Endothelial cell of umbilical vein (primary cell): ENCODE results near the gene ADSL. TPM values are rescaled to one million over a fixed set of nuclear protein-coding genes. Genes with fewer than 3 reads are reported as not detected.

Experiments used
- BruUV-seq: library from RNA; stranded (reverse); fragments of 400-500 nt; replicated peaks from 2 replicates; lab custom pipeline; 2021; lab: Mats Ljungman, UMichigan
- CTCF ChIA-PET: fragments of 300-600, 350-600 bp; sonication (Branson Sonifier 250); formaldehyde crosslinking; loops from one replicate; lab custom pipeline; 2021; ENCODE audit warnings: antibody characterized with exemption, inconsistent platforms; lab: Charles Lee
- POLR2A ChIA-PET: fragments of 300-600, 350-600 bp; sonication (Branson Sonifier 250); formaldehyde crosslinking; loops from one replicate; lab custom pipeline; 2021; ENCODE audit warnings: antibody characterized with exemption, inconsistent platforms; lab: Charles Lee
- DNase-seq: peaks from one replicate; pipeline ENCODE4 v3.0.0-alpha.2; 2011; ENCODE audit warnings: low read depth, low spot score
- FAIRE-seq: peaks from 2 replicates; lab custom pipeline; 2011; peaks lifted over from hg19 to GRCh38; lab: Jason Lieb, UNC
- H2AFZ ChIP-seq: 2 replicates; pipeline ENCODE4 v1.6.0; 2012; ENCODE audit warnings: low read depth, low read length, control low read depth, inconsistent platforms
- H3K27ac ChIP-seq: 2 replicates; pipeline ENCODE4 v1.5.1; 2011; ENCODE audit warnings: low read depth, mild to moderate bottlenecking, control low read depth, low read length, moderate library complexity; ENCODE audit not compliant: insufficient read depth
- H3K27me3 ChIP-seq, 2 experiments: 2 replicates each; pipeline versions ENCODE4 v1.6.0 to v1.6.1; 2011; ENCODE audit warnings: low read length in 2 of 2, mixed read lengths in 1 of 2; ENCODE audit not compliant: control insufficient read depth in 2 of 2, insufficient read depth in 2 of 2
- H3K36me3 ChIP-seq, 2 experiments: 2 replicates in 1 of 2; 3 replicates in 1 of 2; pipeline ENCODE4 v1.5.1; 2011; ENCODE audit warnings: low read length in 2 of 2, mild to moderate bottlenecking in 1 of 2, moderate library complexity in 1 of 2; ENCODE audit not compliant: control insufficient read depth in 2 of 2, insufficient read depth in 2 of 2; ENCODE audit errors: extremely low read depth in 1 of 2
- H3K4me1 ChIP-seq: 3 replicates; pipeline ENCODE4 v1.5.1; 2011; ENCODE audit warnings: mild to moderate bottlenecking, low read length; ENCODE audit not compliant: control insufficient read depth, insufficient read depth; ENCODE audit errors: extremely low read depth
- H3K4me2 ChIP-seq: 2 replicates; pipeline ENCODE4 v1.6.1; 2011; ENCODE audit warnings: low read length, control low read depth, mixed read lengths; ENCODE audit not compliant: insufficient read depth
- H3K4me3 ChIP-seq, 3 experiments: fragments of 200-600 bp in 1 of 3; sonication (generic), shearing (Covaris generic) in 1 of 3; replicated peaks in 1 of 3; 2 replicates each; pipeline ENCODE4 v1.5.1; 2011 to 2016; ENCODE audit warnings: control low read depth in 3 of 3, low read length in 3 of 3, mild to moderate bottlenecking in 2 of 3, inconsistent platforms in 1 of 3, low read depth in 1 of 3, moderate library complexity in 1 of 3; ENCODE audit not compliant: insufficient read depth in 1 of 3
- H3K79me2 ChIP-seq: 2 replicates; pipeline ENCODE4 v1.6.0; 2012; ENCODE audit warnings: low read length, inconsistent platforms; ENCODE audit not compliant: control insufficient read depth, insufficient read depth
- H3K9ac ChIP-seq: replicated peaks from 2 replicates; pipeline ENCODE3; 2011; ENCODE audit warnings: low read length, control low read depth; ENCODE audit not compliant: insufficient read depth; ENCODE audit errors: extremely low read depth
- H3K9me1 ChIP-seq: replicated peaks from 3 replicates; pipeline ENCODE4 v1.6.0; 2011; ENCODE audit warnings: mild to moderate bottlenecking, low read length; ENCODE audit not compliant: control insufficient read depth, insufficient read depth; ENCODE audit errors: extremely low read depth
- H3K9me3 ChIP-seq: replicated peaks from 2 replicates; pipeline ENCODE4 v1.5.1; 2012; ENCODE audit warnings: low read length, inconsistent platforms; ENCODE audit not compliant: control insufficient read depth, insufficient read depth
- H4K20me1 ChIP-seq: replicated peaks from 2 replicates; pipeline ENCODE3; 2011; ENCODE audit warnings: mild to moderate bottlenecking, low read length; ENCODE audit not compliant: control insufficient read depth, insufficient read depth; ENCODE audit errors: extremely low read depth
- EZH2 ChIP-seq: IDR thresholded peaks from 2 replicates; pipeline ENCODE4 v1.6.1; 2012; ENCODE audit warnings: borderline replicate concordance, low read depth, mild to moderate bottlenecking, moderate library complexity, low read length, inconsistent platforms; ENCODE audit not compliant: severe bottlenecking
- FOS ChIP-seq: IDR thresholded peaks from 2 replicates; pipeline ENCODE4 v1.6.1; 2011; ENCODE audit warnings: mild to moderate bottlenecking, low read length, moderate library complexity, borderline replicate concordance; ENCODE audit not compliant: insufficient read depth
- GATA2 ChIP-seq: IDR thresholded peaks from 2 replicates; pipeline ENCODE4 v1.7.0; 2011; ENCODE audit warnings: low read depth, mild to moderate bottlenecking, moderate library complexity, mixed read lengths, low read length; ENCODE audit not compliant: insufficient read length, insufficient read depth
- JUN ChIP-seq: IDR thresholded peaks from 2 replicates; pipeline ENCODE4 v1.6.1; 2011; ENCODE audit warnings: borderline replicate concordance, low read depth; ENCODE audit not compliant: insufficient read length, insufficient read depth
- MYC ChIP-seq: IDR thresholded peaks from one replicate; pipeline ENCODE4 v1.6.1; 2011; ENCODE audit warnings: mild to moderate bottlenecking, low read depth, low read length
- POLR2A ChIP-seq: IDR thresholded peaks from 2 replicates; pipeline ENCODE4 v1.6.1; 2012; ENCODE audit warnings: low read depth, mild to moderate bottlenecking, control low read depth, low read length
- POLR2AphosphoS5 ChIP-seq: IDR thresholded peaks from 2 replicates; pipeline ENCODE4 v1.6.1; 2012; ENCODE audit warnings: low read depth, mild to moderate bottlenecking, control low read depth, low read length, moderate library complexity; ENCODE audit not compliant: insufficient read depth
- dilution Hi-C: fragments of 300-500 bp; cut with MboI; formaldehyde crosslinking; loops from one replicate; pipeline ENCODE4 v1.15.0; 2019; ENCODE audit warnings: low sequenced_read_pairs; ENCODE audit not compliant: extremely low pct_ligation_motif_present
- intact Hi-C: fragments of 100-400 bp; cut with micrococcal nuclease; formaldehyde crosslinking; loops from one replicate; pipeline ENCODE4 v1.10.0; 2022
- polyA plus RNA-seq, 4 experiments: library from polyadenylated mRNA; depleted of rRNA in 3 of 4; stranded (reverse) in 3 of 4; unstranded in 1 of 4; fragments of >200 nt; gene quantifications; 2 replicates each; pipeline versions ENCODE4 v1.2.1 to v1.2.3, GENCODE V29; 2011 to 2012; ENCODE audit warnings: missing spikeins in 1 of 4
- total RNA-seq: library from RNA; stranded (reverse); gene quantifications from 2 replicates; pipeline ENCODE4 v1.2.3, GENCODE V29; 2021
- TF ChIP-seq, protein P1 (sequence below), 2 donors: IDR thresholded peaks; 1 replicate in 1 of 2; 2 replicates in 1 of 2; pipeline ENCODE4 v1.5.1; 2011; ENCODE audit warnings: low read length in 2 of 2, mild to moderate bottlenecking in 2 of 2, moderate library complexity in 2 of 2, control low read depth in 1 of 2, inconsistent platforms in 1 of 2, low read depth in 1 of 2; ENCODE audit not compliant: insufficient read depth in 1 of 2; ENCODE audit errors: extremely low read depth in 1 of 2
- TF ChIP-seq, protein P2 (sequence below): IDR thresholded peaks from 2 replicates; pipeline ENCODE4 v1.6.1; 2011; ENCODE audit not compliant: insufficient read depth, insufficient read length

ADSL gene
- total and polyA plus RNA-seq, 2 donors (not counting 3 experiments of a cell fraction or from before 2014, with no cell fraction given): 103 to 141 TPM

DNA sequence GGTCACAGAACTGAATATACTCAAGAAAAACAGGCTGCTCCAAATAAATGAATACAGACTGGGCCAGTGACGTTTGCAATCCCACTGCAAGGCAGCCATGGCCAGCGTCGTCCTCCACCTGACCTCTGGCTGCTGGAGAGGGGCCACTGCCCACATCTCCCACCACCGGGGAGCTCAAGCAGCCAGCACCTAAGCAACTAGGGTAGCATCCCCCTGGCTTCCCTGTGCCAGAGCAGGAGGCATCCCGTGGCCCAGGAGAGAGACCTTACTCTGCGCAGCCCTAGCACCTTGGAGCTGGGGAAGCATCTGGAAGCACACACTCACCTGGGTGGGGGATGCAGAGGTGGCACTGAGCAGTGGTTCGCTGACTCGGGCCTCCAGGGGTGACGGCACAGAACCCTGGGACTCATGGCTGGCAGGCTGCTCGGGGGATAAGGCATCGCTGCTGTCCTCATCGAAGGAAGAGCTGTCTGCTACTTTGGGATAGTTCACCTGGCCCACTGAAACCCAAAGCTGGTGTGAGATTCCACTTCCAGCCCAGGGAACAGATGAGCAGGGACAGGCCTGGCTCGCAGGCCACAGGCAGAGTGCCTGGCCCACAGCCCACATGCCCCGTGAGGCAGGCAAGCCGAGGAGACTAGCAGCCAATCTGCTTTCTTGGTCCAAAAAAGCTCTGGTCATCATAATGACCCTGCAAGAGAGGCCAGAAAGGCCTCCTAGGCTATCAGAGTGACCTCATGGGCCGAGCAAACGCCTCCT lies 77.8 kb downstream of the ADSL start:
- H3K4me2 ChIP-seq: no peak overlapping the region
- H4K20me1 ChIP-seq: no peaks in the 10 kb centered on the region
- no peaks in the 10 kb centered on the region for H3K9me3 ChIP-seq
- TF ChIP-seq, protein P1, sequence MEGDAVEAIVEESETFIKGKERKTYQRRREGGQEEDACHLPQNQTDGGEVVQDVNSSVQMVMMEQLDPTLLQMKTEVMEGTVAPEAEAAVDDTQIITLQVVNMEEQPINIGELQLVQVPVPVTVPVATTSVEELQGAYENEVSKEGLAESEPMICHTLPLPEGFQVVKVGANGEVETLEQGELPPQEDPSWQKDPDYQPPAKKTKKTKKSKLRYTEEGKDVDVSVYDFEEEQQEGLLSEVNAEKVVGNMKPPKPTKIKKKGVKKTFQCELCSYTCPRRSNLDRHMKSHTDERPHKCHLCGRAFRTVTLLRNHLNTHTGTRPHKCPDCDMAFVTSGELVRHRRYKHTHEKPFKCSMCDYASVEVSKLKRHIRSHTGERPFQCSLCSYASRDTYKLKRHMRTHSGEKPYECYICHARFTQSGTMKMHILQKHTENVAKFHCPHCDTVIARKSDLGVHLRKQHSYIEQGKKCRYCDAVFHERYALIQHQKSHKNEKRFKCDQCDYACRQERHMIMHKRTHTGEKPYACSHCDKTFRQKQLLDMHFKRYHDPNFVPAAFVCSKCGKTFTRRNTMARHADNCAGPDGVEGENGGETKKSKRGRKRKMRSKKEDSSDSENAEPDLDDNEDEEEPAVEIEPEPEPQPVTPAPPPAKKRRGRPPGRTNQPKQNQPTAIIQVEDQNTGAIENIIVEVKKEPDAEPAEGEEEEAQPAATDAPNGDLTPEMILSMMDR (IDR thresholded peaks at IDR 0.05; ENCODE audit: extremely low read depth in 1 of 2, insufficient read depth in 1 of 2, low read depth in 1 of 2, low read length in 2 of 2): no peak
- no peak for TF ChIP-seq JUN
- no peak for TF ChIP-seq FOS
- TF ChIP-seq GATA2: no peak
- no peak for TF ChIP-seq POLR2A
- TF ChIP-seq POLR2AphosphoS5: no peak
- no peak for TF ChIP-seq EZH2
- TF ChIP-seq, protein P2, sequence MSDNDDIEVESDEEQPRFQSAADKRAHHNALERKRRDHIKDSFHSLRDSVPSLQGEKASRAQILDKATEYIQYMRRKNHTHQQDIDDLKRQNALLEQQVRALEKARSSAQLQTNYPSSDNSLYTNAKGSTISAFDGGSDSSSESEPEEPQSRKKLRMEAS: no peak
- no peak for TF ChIP-seq MYC
- H3K9me1 ChIP-seq: no peaks in the 10 kb centered on the region
- no peak overlapping the region for H3K4me3 ChIP-seq
- no peak for DNase-seq
- ChIA-PET CTCF (interaction anchor here (0.6 to 3.3 kb wide), 2 partner anchors 13 to 167 kb away, joined by 3 to 21 read pairs; no protein-coding TSS in a partner anchor), POLR2A (no interaction called here)
- H2AFZ ChIP-seq: no peak overlapping the region
- no peak for FAIRE-seq
- no peak overlapping the region for H3K27ac ChIP-seq
- BruUV-seq: no TSS peak
- intact Hi-C loops: loop anchor here (1.0 kb wide), 1 partner anchor 28 kb away; no protein-coding TSS in a partner anchor
- no peaks in the 10 kb centered on the region for H3K27me3 ChIP-seq
- H3K4me1 ChIP-seq: no peaks in the 10 kb centered on the region
- no peaks in the 10 kb centered on the region for H3K79me2 ChIP-seq
- dilution Hi-C loops: no loop called here
- H3K9ac ChIP-seq: no peak overlapping the region
- H3K36me3 ChIP-seq: peaks cover 2 to 64% of the 10 kb centered on the region in 2 experiments
